A673 (cell line): Measurements from ENCODE around the gene TWF2. TPM values are rescaled to one million over a fixed set of nuclear protein-coding genes. Genes with fewer than 3 reads are reported as not detected.

Experiments used
- BruUV-seq: library from RNA; stranded (reverse); fragments of 400-500 nt; replicated peaks from 2 replicates; lab custom pipeline; 2021; lab: Mats Ljungman, UMichigan
- CTCF ChIA-PET: fragments of 300-600 bp; sonication (Branson Sonifier 250); formaldehyde crosslinking; loops from one replicate; lab custom pipeline; 2022; ENCODE audit warnings: antibody characterized with exemption; lab: Charles Lee
- POLR2A ChIA-PET: fragments of 300-600 bp; sonication (Branson Sonifier 250); formaldehyde crosslinking; loops from one replicate; lab custom pipeline; 2022; ENCODE audit warnings: antibody characterized with exemption; ENCODE audit not compliant: low non-redundant PET; lab: Charles Lee
- DNase-seq: peaks from one replicate; pipeline ENCODE4 v3.0.0-alpha.2; 2015; ENCODE audit warnings: low spot score
- H3K27ac ChIP-seq: fragments of 200-600 bp; sonication (generic); 2 replicates; pipeline ENCODE4 v1.5.1; 2016; ENCODE audit warnings: mixed run types, low read depth, mild to moderate bottlenecking, mixed read lengths, antibody characterized with exemption, low read length; ENCODE audit not compliant: poor library complexity, severe bottlenecking
- H3K27me3 ChIP-seq: fragments of 200-600 bp; sonication (generic); replicated peaks from 2 replicates; pipeline ENCODE4 v1.6.1; 2017; ENCODE audit warnings: mixed run types, low read depth, mild to moderate bottlenecking, mixed read lengths, antibody characterized with exemption, low read length; ENCODE audit not compliant: insufficient read depth, poor library complexity
- H3K36me3 ChIP-seq: fragments of 200-600 bp; sonication (generic); 2 replicates; pipeline ENCODE4 v1.6.1; 2016; ENCODE audit warnings: mixed run types, mild to moderate bottlenecking, mixed read lengths, antibody characterized with exemption, low read length; ENCODE audit not compliant: insufficient read depth, poor library complexity, severe bottlenecking
- H3K4me1 ChIP-seq: fragments of 200-600 bp; sonication (generic); 2 replicates; pipeline ENCODE4 v1.6.1; 2017; ENCODE audit warnings: mixed run types, mild to moderate bottlenecking, mixed read lengths, antibody characterized with exemption, low read length; ENCODE audit not compliant: insufficient read depth, poor library complexity, severe bottlenecking
- H3K4me3 ChIP-seq: fragments of 200-600 bp; sonication (generic); 2 replicates; pipeline ENCODE4 v1.5.1; 2016; ENCODE audit warnings: low read depth, mixed run types, mild to moderate bottlenecking, mixed read lengths, low read length; ENCODE audit not compliant: poor library complexity, severe bottlenecking
- H3K9me3 ChIP-seq: fragments of 200-600 bp; sonication (generic); 2 replicates; pipeline ENCODE4 v1.6.1; 2016; ENCODE audit warnings: mixed run types, low read depth, mild to moderate bottlenecking, mixed read lengths, antibody characterized with exemption, low read length; ENCODE audit not compliant: poor library complexity, severe bottlenecking
- EZH2 ChIP-seq: fragments of 200-600 bp; sonication (generic); IDR thresholded peaks from 2 replicates; pipeline ENCODE4 v1.6.1; 2017; ENCODE audit warnings: borderline replicate concordance, low read depth, mild to moderate bottlenecking, mixed read lengths, antibody characterized with exemption, low read length; ENCODE audit not compliant: poor library complexity, severe bottlenecking
- intact Hi-C: fragments of 100-400 bp; cut with micrococcal nuclease; formaldehyde crosslinking; loops from one replicate; pipeline ENCODE4 v1.10.0; 2022; ENCODE audit not compliant: unreplicated experiment
- total RNA-seq: library from RNA; stranded (reverse); gene quantifications from 2 replicates; pipeline ENCODE4 v1.2.3, GENCODE V29; 2021
- TF ChIP-seq, protein P1 (sequence below): fragments of 300-800, 200-600 bp; sonication (generic); conservative IDR thresholded peaks from 2 replicates; pipeline ENCODE4 v1.5.1; 2017; ENCODE audit warnings: low read depth, mild to moderate bottlenecking, antibody characterized with exemption, low read length, moderate library complexity, mixed read lengths

TWF2 gene
- total RNA-seq, 1 experiment from 2014 or later: 18.3 TPM

DNA sequence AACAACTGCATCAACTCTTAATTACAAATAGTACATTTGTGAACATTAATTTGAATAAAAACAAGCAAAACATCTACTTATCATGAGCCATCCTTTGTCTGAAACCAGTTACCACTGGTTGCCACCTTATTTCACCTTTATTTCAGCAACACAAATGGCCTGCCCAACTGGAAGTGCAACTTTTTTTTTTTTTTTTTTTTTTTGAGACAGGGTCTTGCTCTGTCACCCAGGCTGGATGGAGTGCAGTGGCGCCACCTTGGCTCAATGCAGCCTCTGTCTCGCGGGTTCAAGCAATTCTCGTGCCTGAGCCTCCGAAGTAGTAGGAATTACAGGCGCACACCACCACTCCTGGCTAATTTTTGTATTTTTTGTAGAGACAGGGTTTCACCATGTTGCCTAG lies 26.4 kb upstream of the TWF2 start:
- Histone ChIP-seq H3K4me3 (no peak overlapping the region), H3K9me3 (no peaks in the 10 kb centered on the region), H3K27ac (no peak overlapping the region), H3K27me3 (no peaks in the 10 kb centered on the region), H3K4me1 (no peaks in the 10 kb centered on the region), H3K36me3 (peaks cover 54% of the 10 kb centered on the region)
- intact Hi-C loops: no loop called here
- BruUV-seq: no TSS peak
- POLR2A ChIA-PET: no interaction called here
- TF ChIP-seq EZH2: no peak
- TF ChIP-seq, protein P1, sequence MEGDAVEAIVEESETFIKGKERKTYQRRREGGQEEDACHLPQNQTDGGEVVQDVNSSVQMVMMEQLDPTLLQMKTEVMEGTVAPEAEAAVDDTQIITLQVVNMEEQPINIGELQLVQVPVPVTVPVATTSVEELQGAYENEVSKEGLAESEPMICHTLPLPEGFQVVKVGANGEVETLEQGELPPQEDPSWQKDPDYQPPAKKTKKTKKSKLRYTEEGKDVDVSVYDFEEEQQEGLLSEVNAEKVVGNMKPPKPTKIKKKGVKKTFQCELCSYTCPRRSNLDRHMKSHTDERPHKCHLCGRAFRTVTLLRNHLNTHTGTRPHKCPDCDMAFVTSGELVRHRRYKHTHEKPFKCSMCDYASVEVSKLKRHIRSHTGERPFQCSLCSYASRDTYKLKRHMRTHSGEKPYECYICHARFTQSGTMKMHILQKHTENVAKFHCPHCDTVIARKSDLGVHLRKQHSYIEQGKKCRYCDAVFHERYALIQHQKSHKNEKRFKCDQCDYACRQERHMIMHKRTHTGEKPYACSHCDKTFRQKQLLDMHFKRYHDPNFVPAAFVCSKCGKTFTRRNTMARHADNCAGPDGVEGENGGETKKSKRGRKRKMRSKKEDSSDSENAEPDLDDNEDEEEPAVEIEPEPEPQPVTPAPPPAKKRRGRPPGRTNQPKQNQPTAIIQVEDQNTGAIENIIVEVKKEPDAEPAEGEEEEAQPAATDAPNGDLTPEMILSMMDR: no peak
- CTCF ChIA-PET: no interaction called here
- no peak for DNase-seq

DNA sequence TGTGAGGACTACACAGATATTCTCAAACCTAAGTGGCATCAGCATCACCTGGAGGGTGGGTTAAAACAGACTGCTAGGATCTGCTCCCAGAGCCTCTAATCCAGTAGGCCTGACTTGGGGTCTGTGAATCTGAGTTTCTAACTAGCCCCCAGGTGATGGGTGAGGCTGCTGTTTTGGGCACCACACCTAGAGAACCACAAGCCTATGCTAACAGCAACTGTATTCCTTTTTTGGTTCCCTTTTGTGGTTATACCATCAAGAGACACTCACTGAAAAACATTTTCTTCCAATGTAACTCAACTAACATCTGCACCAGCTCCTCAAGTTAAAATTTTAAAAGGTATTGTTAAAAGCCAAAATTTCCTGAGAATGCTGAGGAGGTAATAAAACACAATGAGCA lies 23.5 kb upstream of the TWF2 start:
- no TSS peak for BruUV-seq
- TF ChIP-seq EZH2: no peak
- TF ChIP-seq, protein P1: no peak
- Histone ChIP-seq H3K4me1 (no peaks in the 10 kb centered on the region), H3K9me3 (no peaks in the 10 kb centered on the region), H3K27me3 (no peaks in the 10 kb centered on the region), H3K4me3 (no peak overlapping the region), H3K27ac (no peak overlapping the region), H3K36me3 (peaks cover 66% of the 10 kb centered on the region)
- no peak for DNase-seq
- CTCF ChIA-PET: no interaction called here
- POLR2A ChIA-PET: no interaction called here
- intact Hi-C loops: no loop called here

DNA sequence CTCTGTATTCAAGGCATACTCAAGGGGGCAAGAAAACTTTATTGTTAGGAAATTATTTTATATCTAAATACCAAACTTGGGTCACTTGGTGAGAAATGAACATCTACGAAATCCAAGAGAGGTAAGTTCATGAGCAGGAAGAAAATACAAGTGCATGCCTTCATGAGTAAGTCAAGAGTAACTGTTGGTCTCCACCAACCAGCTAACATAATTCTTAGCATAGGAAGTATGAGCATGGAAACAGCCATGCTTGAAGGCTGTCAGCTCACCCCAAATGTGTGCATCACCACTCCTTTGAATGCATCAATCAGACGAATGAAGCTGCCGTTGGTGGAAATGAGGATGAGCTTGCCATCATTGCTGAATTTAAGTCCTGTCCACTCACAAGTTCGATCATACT lies 20.5 kb upstream of the TWF2 start:
- POLR2A ChIA-PET: no interaction called here

More for the DNA sequence above, 20.5 kb upstream of the TWF2 start:
- no peak for DNase-seq
- Histone ChIP-seq H3K27ac (no peak overlapping the region), H3K4me3 (no peak overlapping the region), H3K9me3 (no peaks in the 10 kb centered on the region), H3K36me3 (peaks cover 61% of the 10 kb centered on the region), H3K27me3 (no peaks in the 10 kb centered on the region), H3K4me1 (no peaks in the 10 kb centered on the region)
- CTCF ChIA-PET: no interaction called here
- TF ChIP-seq, protein P1: no peak
- TF ChIP-seq EZH2: no peak
- no TSS peak for BruUV-seq
- intact Hi-C loops: no loop called here
